Measurements from ENCODE around the gene ARMH4. TPM values are rescaled to one million over a fixed set of nuclear protein-coding genes. Genes with fewer than 3 reads are reported as not detected.

ARMH4 gene
- polyA plus RNA-seq, 1 donor (not counting 4 experiments of a cell fraction or from before 2014, with no cell fraction given): 0.56 TPM

DNA sequence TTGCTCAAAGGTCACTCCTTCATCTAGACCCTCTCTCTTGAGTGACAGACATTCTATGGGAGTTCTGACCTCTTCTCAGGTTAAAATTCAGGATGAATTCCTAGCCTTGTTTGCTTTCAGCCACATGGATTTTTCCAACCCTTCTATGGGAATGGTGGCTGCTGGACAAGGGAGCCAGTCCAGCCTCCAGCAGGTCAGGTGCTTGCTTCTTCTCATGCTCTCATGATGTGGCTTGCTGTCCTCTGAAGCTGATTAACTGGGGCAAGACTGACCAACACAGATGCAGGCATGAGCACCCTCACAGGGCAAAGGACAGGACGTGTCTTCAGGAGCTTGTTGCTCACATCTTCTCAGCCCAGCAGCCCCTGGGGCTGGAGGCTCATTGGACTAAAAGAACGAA, 188.9 kb downstream of the ARMH4 start:
- no peak overlapping the region for H3K9ac ChIP-seq (ENCODE audit: control insufficient read depth, extremely low read depth, insufficient read depth, low read length)
- no peak overlapping the region for H2AFZ ChIP-seq (ENCODE audit: control insufficient read depth, low read length)
- DNase-seq (ENCODE audit: low read depth, low spot score): no peak
- H4K20me1 ChIP-seq (ENCODE audit: control insufficient read depth, extremely low read depth, insufficient read depth, low read length): no peaks in the 10 kb centered on the region
- no peaks in the 10 kb centered on the region for H3K79me2 ChIP-seq (ENCODE audit: control insufficient read depth, insufficient read depth, low read length)
- H3K9me3 ChIP-seq (ENCODE audit: control insufficient read depth, low read depth, low read length): no peaks in the 10 kb centered on the region
- H3K27ac ChIP-seq (ENCODE audit: control insufficient read depth, insufficient read depth, low read length): no peak overlapping the region
- FAIRE-seq: no peak
- H3K4me3 ChIP-seq (ENCODE audit: control insufficient read depth in 2 of 3, extremely low read depth in 1 of 3, insufficient read depth in 2 of 3, low read depth in 1 of 3, low read length in 3 of 3): no peak overlapping the region
- no peaks in the 10 kb centered on the region for H3K9me1 ChIP-seq (ENCODE audit: control insufficient read depth, extremely low read depth, insufficient read depth, low read length)
- H3K36me3 ChIP-seq (ENCODE audit: control insufficient read depth in 2 of 2, extremely low read depth in 1 of 2, insufficient read depth in 2 of 2, low read length in 2 of 2): no peaks in the 10 kb centered on the region
- no peaks in the 10 kb centered on the region for H3K27me3 ChIP-seq (ENCODE audit: control insufficient read depth, extremely low read depth, insufficient read depth, low read length)
- no peak for TF ChIP-seq EZH2 (IDR thresholded peaks at IDR 0.05; ENCODE audit: low read length)
- TF ChIP-seq, protein P1, sequence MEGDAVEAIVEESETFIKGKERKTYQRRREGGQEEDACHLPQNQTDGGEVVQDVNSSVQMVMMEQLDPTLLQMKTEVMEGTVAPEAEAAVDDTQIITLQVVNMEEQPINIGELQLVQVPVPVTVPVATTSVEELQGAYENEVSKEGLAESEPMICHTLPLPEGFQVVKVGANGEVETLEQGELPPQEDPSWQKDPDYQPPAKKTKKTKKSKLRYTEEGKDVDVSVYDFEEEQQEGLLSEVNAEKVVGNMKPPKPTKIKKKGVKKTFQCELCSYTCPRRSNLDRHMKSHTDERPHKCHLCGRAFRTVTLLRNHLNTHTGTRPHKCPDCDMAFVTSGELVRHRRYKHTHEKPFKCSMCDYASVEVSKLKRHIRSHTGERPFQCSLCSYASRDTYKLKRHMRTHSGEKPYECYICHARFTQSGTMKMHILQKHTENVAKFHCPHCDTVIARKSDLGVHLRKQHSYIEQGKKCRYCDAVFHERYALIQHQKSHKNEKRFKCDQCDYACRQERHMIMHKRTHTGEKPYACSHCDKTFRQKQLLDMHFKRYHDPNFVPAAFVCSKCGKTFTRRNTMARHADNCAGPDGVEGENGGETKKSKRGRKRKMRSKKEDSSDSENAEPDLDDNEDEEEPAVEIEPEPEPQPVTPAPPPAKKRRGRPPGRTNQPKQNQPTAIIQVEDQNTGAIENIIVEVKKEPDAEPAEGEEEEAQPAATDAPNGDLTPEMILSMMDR (optimal IDR thresholded peaks at IDR 0.05 in 1 of 3, IDR thresholded peaks at IDR 0.05 in 1 of 3, conservative IDR thresholded peaks at IDR 0.05 in 1 of 3; ENCODE audit: extremely low read depth in 1 of 3, insufficient read depth in 2 of 3, low read length in 3 of 3): no peak
- H3K4me1 ChIP-seq (ENCODE audit: control insufficient read depth, extremely low read depth, insufficient read depth, low read length): no peaks in the 10 kb centered on the region
- H3K4me2 ChIP-seq (ENCODE audit: control insufficient read depth, extremely low read depth, insufficient read depth, low read depth, low read length): no peak overlapping the region
- dilution Hi-C loops (cut with MboI; ENCODE audit: extremely low pct_ligation_motif_present, low sequenced_read_pairs): no loop called here

DNA sequence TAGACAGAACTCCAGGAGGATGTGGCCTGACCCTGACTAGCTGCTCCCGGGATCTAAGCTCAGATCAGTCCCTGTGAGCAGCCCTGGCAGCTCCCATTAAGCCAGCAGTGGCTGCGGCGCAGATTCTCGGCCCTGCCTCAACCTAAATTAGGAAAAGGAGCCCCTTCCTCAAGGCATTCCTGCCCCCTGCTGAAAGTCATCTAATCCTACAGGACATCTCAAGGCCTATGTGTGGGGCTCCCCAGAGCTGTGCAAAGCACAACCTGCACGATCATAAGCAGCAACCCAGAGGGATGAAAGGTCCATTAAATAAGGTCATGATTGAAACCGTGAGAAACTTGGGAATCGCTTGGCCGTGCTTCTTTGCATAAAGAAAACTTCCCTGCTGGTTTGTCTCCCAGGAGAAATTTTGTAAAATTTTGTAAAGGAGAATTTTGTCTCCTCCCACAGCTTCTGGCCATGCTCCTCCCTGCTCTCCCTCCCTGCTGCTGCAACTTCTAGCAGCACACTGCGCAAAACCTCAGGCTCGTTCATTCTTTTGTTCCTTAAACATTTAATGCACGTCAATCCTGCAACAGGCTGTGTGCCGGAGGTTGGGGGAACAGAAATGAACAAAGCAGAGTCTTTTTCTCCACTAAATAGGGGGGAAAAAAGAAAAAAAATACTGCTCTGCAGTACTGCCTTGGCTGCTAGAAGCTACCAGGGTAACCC, 189.5 kb downstream of the ARMH4 start:
- Histone ChIP-seq H3K9me3 (ENCODE audit: control insufficient read depth, low read depth, low read length) (no peaks in the 10 kb centered on the region), H3K79me2 (ENCODE audit: control insufficient read depth, insufficient read depth, low read length) (no peaks in the 10 kb centered on the region), H3K9ac (ENCODE audit: control insufficient read depth, extremely low read depth, insufficient read depth, low read length) (no peak overlapping the region), H3K27ac (ENCODE audit: control insufficient read depth, insufficient read depth, low read length) (no peak overlapping the region), H3K4me3 (ENCODE audit: control insufficient read depth in 2 of 3, extremely low read depth in 1 of 3, insufficient read depth in 2 of 3, low read depth in 1 of 3, low read length in 3 of 3) (no peak overlapping the region), H2AFZ (ENCODE audit: control insufficient read depth, low read length) (no peak overlapping the region), H3K9me1 (ENCODE audit: control insufficient read depth, extremely low read depth, insufficient read depth, low read length) (no peaks in the 10 kb centered on the region), H3K4me2 (ENCODE audit: control insufficient read depth, extremely low read depth, insufficient read depth, low read depth, low read length) (no peak overlapping the region), H3K27me3 (ENCODE audit: control insufficient read depth, extremely low read depth, insufficient read depth, low read length) (no peaks in the 10 kb centered on the region), H4K20me1 (ENCODE audit: control insufficient read depth, extremely low read depth, insufficient read depth, low read length) (no peaks in the 10 kb centered on the region), H3K36me3 (ENCODE audit: control insufficient read depth in 2 of 2, extremely low read depth in 1 of 2, insufficient read depth in 2 of 2, low read length in 2 of 2) (no peaks in the 10 kb centered on the region), H3K4me1 (ENCODE audit: control insufficient read depth, extremely low read depth, insufficient read depth, low read length) (no peaks in the 10 kb centered on the region)
- no peak for DNase-seq (ENCODE audit: low read depth, low spot score)
- no peak for TF ChIP-seq EZH2 (IDR thresholded peaks at IDR 0.05; ENCODE audit: low read length)
- TF ChIP-seq, protein P1 (optimal IDR thresholded peaks at IDR 0.05 in 1 of 3, IDR thresholded peaks at IDR 0.05 in 1 of 3, conservative IDR thresholded peaks at IDR 0.05 in 1 of 3; ENCODE audit: extremely low read depth in 1 of 3, insufficient read depth in 2 of 3, low read length in 3 of 3): no peak
- dilution Hi-C loops (cut with MboI; ENCODE audit: extremely low pct_ligation_motif_present, low sequenced_read_pairs): no loop called here
- no peak for FAIRE-seq

Data from keratinocyte (primary cell).